Parathyroid adenoma (tissue), 2 donors: Measurements from ENCODE around the gene CACHD1.

ENCODE experiments used
- H2AFZ ChIP-seq: fragments of 300-600 bp; sonication (generic); one replicate; pipeline ENCODE4 v1.7.0; 2017; ENCODE audit warnings: antibody characterized with exemption, mild to moderate bottlenecking
- H3K27ac ChIP-seq: fragments of 300-600 bp; sonication (generic); one replicate; pipeline ENCODE4 v1.7.0; 2017
- H3K27me3 ChIP-seq: fragments of 300-600 bp; sonication (generic); one replicate; pipeline ENCODE4 v1.7.0; 2017; ENCODE audit warnings: low read length; ENCODE audit not compliant: control insufficient read depth, insufficient read depth
- H3K36me3 ChIP-seq: fragments of 300-600 bp; sonication (generic); one replicate; pipeline ENCODE4 v1.7.0; 2017; ENCODE audit warnings: low read length; ENCODE audit not compliant: control insufficient read depth, insufficient read depth
- H3K4me1 ChIP-seq: fragments of 300-600 bp; sonication (generic); one replicate; pipeline ENCODE4 v1.7.0; 2017; ENCODE audit warnings: control low read depth
- H3K4me2 ChIP-seq: fragments of 300-600 bp; sonication (generic); one replicate; pipeline ENCODE4 v1.7.0; 2017; ENCODE audit warnings: low read length
- H3K4me3 ChIP-seq: fragments of 300-600 bp; sonication (generic); one replicate; pipeline ENCODE4 v1.7.0; 2017; ENCODE audit warnings: low read depth, low read length
- H3K79me2 ChIP-seq: fragments of 300-600 bp; sonication (generic); one replicate; pipeline ENCODE4 v1.7.0; 2017; ENCODE audit warnings: control low read depth
- H3K9ac ChIP-seq: fragments of 300-600 bp; sonication (generic); one replicate; pipeline ENCODE4 v1.7.0; 2017; ENCODE audit warnings: mild to moderate bottlenecking
- H3K9me3 ChIP-seq: fragments of 300-600 bp; sonication (generic); one replicate; pipeline ENCODE4 v1.7.0; 2017; ENCODE audit warnings: low read length; ENCODE audit not compliant: control insufficient read depth
- CTCF ChIP-seq: fragments of 300-600 bp; sonication (generic); IDR thresholded peaks from one replicate; pipeline ENCODE4 v1.7.0; 2017; ENCODE audit warnings: antibody characterized with exemption, mild to moderate bottlenecking
- donor health status: primary hyperparathyroidism.

The CACHD1 gene

GRCh38 chr1:64469977-64470664 lies at the start of gene CACHD1:
Gene CACHD1, plus strand, starts transcription at chr1:64470129. Its CDS starts 616 bp downstream, at chr1:64470745.
- Histone ChIP-seq H3K4me2 (peak within 1 kb of the TSS; percentile 82), H3K36me3 (no peaks in the 10 kb centered on the region), H3K4me3 (peak within 1 kb of the TSS; percentile 61), H2AFZ (peak within 1 kb of the TSS; percentile 80), H3K9me3 (no peaks in the 10 kb centered on the region), H3K9ac (no peak within 1 kb of the TSS), H3K27ac (peak within 1 kb of the TSS; percentile 76), H3K4me1 (no peaks in the 10 kb centered on the region), H3K27me3 (no peaks in the 10 kb centered on the region), H3K79me2 (peaks cover 4% of the 10 kb centered on the region)
- no peak for TF ChIP-seq CTCF

GRCh38 chr1:64421377-64421776 lies 48.6 kb upstream of the CACHD1 start:
- Histone ChIP-seq H3K4me3 (no peak overlapping the region), H3K27ac (no peak overlapping the region), H2AFZ (no peak overlapping the region), H3K4me2 (no peak overlapping the region), H3K79me2 (no peaks in the 10 kb centered on the region), H3K4me1 (no peaks in the 10 kb centered on the region), H3K36me3 (no peaks in the 10 kb centered on the region), H3K27me3 (no peaks in the 10 kb centered on the region), H3K9ac (no peak overlapping the region), H3K9me3 (no peaks in the 10 kb centered on the region)
- TF ChIP-seq CTCF = no peak

GRCh38 chr1:64423526-64423925 lies 46.4 kb upstream of the CACHD1 start:
- Histone ChIP-seq H2AFZ (no peak overlapping the region), H3K4me1 (no peaks in the 10 kb centered on the region), H3K36me3 (no peaks in the 10 kb centered on the region), H3K27me3 (no peaks in the 10 kb centered on the region), H3K79me2 (no peaks in the 10 kb centered on the region), H3K27ac (no peak overlapping the region), H3K9ac (no peak overlapping the region), H3K9me3 (no peaks in the 10 kb centered on the region), H3K4me2 (no peak overlapping the region), H3K4me3 (no peak overlapping the region)
- TF ChIP-seq CTCF = no peak

GRCh38 chr1:64424412-64424811 lies 45.5 kb upstream of the CACHD1 start:
- H3K9me3 ChIP-seq = no peaks in the 10 kb centered on the region
- H3K4me3 ChIP-seq = no peak overlapping the region
- H3K27me3 ChIP-seq = no peaks in the 10 kb centered on the region
- TF ChIP-seq CTCF = no peak
- H3K36me3 ChIP-seq = no peaks in the 10 kb centered on the region
- H3K27ac ChIP-seq = no peak overlapping the region
- no peak overlapping the region for H3K4me2 ChIP-seq
- H3K9ac ChIP-seq = no peak overlapping the region
- H2AFZ ChIP-seq = no peak overlapping the region
- no peaks in the 10 kb centered on the region for H3K79me2 ChIP-seq
- no peaks in the 10 kb centered on the region for H3K4me1 ChIP-seq

GRCh38 chr1:64425521-64425920 lies 44.4 kb upstream of the CACHD1 start:
- H3K4me2 ChIP-seq = no peak overlapping the region
- no peak overlapping the region for H2AFZ ChIP-seq
- H3K4me3 ChIP-seq = no peak overlapping the region
- no peak overlapping the region for H3K27ac ChIP-seq
- no peaks in the 10 kb centered on the region for H3K36me3 ChIP-seq
- no peaks in the 10 kb centered on the region for H3K4me1 ChIP-seq
- H3K9me3 ChIP-seq = no peaks in the 10 kb centered on the region
- no peaks in the 10 kb centered on the region for H3K27me3 ChIP-seq
- TF ChIP-seq CTCF = no peak
- H3K9ac ChIP-seq = no peak overlapping the region
- no peaks in the 10 kb centered on the region for H3K79me2 ChIP-seq
